Measurements from ENCODE around the gene ARHGEF28.

Gene ARHGEF28

DNA sequence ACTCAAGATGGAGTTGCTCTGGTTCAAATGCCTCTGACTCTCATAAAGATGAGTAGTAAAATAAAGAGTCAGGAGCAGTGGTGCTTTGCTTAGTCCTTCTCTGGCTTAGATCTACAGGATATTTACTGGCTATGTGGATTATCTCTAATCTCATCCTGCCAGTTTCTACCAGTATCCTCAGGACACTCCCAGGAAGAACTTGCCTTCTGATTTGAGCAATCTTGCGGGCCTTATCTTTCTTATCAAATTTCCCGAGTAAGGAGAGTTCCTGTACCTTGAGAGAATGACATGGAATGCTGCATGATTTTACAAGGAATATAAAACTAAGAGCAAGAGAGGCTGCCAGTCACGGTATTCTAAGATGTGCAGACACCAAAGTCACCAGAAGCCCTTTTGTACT is 364.0 kb downstream of the ARHGEF28 start:
- no peak for DNase-seq
- H3K4me3 Mint-ChIP-seq, result no peak overlapping the region
- H3K4me1 Mint-ChIP-seq, result peaks cover 23% of the 10 kb centered on the region
- H3K27ac Mint-ChIP-seq, result peak overlapping the region; percentile 92
- no peaks in the 10 kb centered on the region for H3K36me3 Mint-ChIP-seq (ENCODE audit: low read depth)
- TF ChIP-seq, protein P1, sequence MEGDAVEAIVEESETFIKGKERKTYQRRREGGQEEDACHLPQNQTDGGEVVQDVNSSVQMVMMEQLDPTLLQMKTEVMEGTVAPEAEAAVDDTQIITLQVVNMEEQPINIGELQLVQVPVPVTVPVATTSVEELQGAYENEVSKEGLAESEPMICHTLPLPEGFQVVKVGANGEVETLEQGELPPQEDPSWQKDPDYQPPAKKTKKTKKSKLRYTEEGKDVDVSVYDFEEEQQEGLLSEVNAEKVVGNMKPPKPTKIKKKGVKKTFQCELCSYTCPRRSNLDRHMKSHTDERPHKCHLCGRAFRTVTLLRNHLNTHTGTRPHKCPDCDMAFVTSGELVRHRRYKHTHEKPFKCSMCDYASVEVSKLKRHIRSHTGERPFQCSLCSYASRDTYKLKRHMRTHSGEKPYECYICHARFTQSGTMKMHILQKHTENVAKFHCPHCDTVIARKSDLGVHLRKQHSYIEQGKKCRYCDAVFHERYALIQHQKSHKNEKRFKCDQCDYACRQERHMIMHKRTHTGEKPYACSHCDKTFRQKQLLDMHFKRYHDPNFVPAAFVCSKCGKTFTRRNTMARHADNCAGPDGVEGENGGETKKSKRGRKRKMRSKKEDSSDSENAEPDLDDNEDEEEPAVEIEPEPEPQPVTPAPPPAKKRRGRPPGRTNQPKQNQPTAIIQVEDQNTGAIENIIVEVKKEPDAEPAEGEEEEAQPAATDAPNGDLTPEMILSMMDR (IDR thresholded peaks at IDR 0.05), result no peak
- H3K9me3 Mint-ChIP-seq, result peaks cover 25% of the 10 kb centered on the region
- no peaks in the 10 kb centered on the region for H3K27me3 Mint-ChIP-seq (ENCODE audit: low read depth, poor library complexity)
